Prostate gland (tissue), 2 donors: ENCODE data around the gene ATXN10.

Experiments used
- CTCF ChIP-seq, 4 experiments: fragments of 200-600 bp in 2 of 4; fragments of 450-650 bp in 2 of 4; sonication (generic) in 2 of 4; IDR thresholded peaks; 1 replicate in 3 of 4; 2 replicates in 1 of 4; pipeline ENCODE4 v1.5.1; 2016 to 2019; ENCODE audit warnings: antibody characterized with exemption in 4 of 4, mild to moderate bottlenecking in 2 of 4, moderate library complexity in 2 of 4
- POLR2A ChIP-seq: fragments of 450-650 bp; IDR thresholded peaks from one replicate; pipeline ENCODE4 v1.6.1; 2016; ENCODE audit warnings: antibody characterized with exemption, mild to moderate bottlenecking
- POLR2AphosphoS5 ChIP-seq: sonication (generic); formaldehyde crosslinking; IDR thresholded peaks from one replicate; pipeline ENCODE4 v1.6.1; 2017; ENCODE audit warnings: antibody characterized with exemption

- no peak for TF ChIP-seq CTCF (IDR thresholded peaks at IDR 0.05)
- no peak for TF ChIP-seq POLR2AphosphoS5
- no peak for TF ChIP-seq POLR2A
These were observed 171.4 kb downstream of the ATXN10 start for GRCh38 chr22:45843031-45843430.
